H1 (cell line): ENCODE measurements around the gene SOWAHC. TPM values are rescaled to one million over a fixed set of nuclear protein-coding genes. Genes with fewer than 3 reads are reported as not detected.

Experiments used
- GABPA ChIP-seq: IDR thresholded peaks from 2 replicates; pipeline ENCODE4 v1.6.1; 2011; ENCODE audit warnings: mild to moderate bottlenecking, low read length, moderate library complexity, borderline replicate concordance; ENCODE audit not compliant: insufficient read depth
- polyA plus RNA-seq, 7 experiments: library from polyadenylated mRNA; depleted of rRNA in 3 of 7; stranded (reverse) in 5 of 7; unstranded in 2 of 7; fragments of >200 nt in 5 of 7; fragments of 200-250 nt in 2 of 7; gene quantifications; 1 replicate in 5 of 7; 2 replicates in 1 of 7; 4 replicates in 1 of 7; pipeline versions ENCODE4 v1.2.1 to v1.2.3, GENCODE V29; 2011 to 2013; ENCODE audit warnings: missing spikeins in 2 of 7, mixed read lengths in 2 of 7
- total RNA-seq: library from RNA; stranded (reverse); fragmentation: NEBNext Ultra II Directional; extraction: Animal tissue kit (Norgen Biotek cat#: 25700); gene quantifications from 2 replicates; pipeline ENCODE4 v1.2.1, GENCODE V29; 2021
- TF ChIP-seq, protein P1 (sequence below): fragments of 300-600 bp; sonication (generic); IDR thresholded peaks from 2 replicates; pipeline ENCODE4 v1.7.1; 2012; ENCODE audit warnings: low read length, moderate library complexity, mild to moderate bottlenecking, inconsistent platforms; ENCODE audit not compliant: insufficient replicate concordance
- TF ChIP-seq, protein P2 (sequence below): IDR thresholded peaks from 2 replicates; pipeline ENCODE4 v1.6.1; 2012; ENCODE audit warnings: inconsistent platforms
- TF ChIP-seq, protein P3 (sequence below): IDR thresholded peaks from 2 replicates; pipeline ENCODE4 v1.6.1; 2012; ENCODE audit warnings: inconsistent platforms

SOWAHC gene
- total and polyA plus RNA-seq, 2 of the 8 experiments (the other 6 are each of a cell fraction or from before 2014, with no cell fraction given): 3.1 to 17.8 TPM

DNA sequence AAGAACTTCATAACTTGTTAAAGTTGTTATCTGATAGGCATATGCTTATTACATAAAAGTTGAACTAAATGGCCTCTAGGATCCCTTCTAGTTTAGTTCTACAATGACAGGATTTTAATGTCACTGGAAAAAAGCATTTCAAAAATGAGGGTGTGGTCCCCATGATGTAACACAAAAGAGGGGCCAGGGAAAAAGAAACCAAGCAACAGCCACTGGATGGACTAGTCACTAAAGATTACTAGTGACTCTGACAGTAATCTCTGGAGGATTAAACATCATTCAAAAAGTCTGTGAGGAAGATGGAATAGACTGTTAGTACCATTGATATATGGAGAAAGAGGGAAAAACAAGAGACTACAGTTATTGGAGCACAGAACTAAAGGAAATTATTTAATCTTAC, 23.0 kb upstream of the SOWAHC start (continued):
- TF ChIP-seq, protein P1, sequence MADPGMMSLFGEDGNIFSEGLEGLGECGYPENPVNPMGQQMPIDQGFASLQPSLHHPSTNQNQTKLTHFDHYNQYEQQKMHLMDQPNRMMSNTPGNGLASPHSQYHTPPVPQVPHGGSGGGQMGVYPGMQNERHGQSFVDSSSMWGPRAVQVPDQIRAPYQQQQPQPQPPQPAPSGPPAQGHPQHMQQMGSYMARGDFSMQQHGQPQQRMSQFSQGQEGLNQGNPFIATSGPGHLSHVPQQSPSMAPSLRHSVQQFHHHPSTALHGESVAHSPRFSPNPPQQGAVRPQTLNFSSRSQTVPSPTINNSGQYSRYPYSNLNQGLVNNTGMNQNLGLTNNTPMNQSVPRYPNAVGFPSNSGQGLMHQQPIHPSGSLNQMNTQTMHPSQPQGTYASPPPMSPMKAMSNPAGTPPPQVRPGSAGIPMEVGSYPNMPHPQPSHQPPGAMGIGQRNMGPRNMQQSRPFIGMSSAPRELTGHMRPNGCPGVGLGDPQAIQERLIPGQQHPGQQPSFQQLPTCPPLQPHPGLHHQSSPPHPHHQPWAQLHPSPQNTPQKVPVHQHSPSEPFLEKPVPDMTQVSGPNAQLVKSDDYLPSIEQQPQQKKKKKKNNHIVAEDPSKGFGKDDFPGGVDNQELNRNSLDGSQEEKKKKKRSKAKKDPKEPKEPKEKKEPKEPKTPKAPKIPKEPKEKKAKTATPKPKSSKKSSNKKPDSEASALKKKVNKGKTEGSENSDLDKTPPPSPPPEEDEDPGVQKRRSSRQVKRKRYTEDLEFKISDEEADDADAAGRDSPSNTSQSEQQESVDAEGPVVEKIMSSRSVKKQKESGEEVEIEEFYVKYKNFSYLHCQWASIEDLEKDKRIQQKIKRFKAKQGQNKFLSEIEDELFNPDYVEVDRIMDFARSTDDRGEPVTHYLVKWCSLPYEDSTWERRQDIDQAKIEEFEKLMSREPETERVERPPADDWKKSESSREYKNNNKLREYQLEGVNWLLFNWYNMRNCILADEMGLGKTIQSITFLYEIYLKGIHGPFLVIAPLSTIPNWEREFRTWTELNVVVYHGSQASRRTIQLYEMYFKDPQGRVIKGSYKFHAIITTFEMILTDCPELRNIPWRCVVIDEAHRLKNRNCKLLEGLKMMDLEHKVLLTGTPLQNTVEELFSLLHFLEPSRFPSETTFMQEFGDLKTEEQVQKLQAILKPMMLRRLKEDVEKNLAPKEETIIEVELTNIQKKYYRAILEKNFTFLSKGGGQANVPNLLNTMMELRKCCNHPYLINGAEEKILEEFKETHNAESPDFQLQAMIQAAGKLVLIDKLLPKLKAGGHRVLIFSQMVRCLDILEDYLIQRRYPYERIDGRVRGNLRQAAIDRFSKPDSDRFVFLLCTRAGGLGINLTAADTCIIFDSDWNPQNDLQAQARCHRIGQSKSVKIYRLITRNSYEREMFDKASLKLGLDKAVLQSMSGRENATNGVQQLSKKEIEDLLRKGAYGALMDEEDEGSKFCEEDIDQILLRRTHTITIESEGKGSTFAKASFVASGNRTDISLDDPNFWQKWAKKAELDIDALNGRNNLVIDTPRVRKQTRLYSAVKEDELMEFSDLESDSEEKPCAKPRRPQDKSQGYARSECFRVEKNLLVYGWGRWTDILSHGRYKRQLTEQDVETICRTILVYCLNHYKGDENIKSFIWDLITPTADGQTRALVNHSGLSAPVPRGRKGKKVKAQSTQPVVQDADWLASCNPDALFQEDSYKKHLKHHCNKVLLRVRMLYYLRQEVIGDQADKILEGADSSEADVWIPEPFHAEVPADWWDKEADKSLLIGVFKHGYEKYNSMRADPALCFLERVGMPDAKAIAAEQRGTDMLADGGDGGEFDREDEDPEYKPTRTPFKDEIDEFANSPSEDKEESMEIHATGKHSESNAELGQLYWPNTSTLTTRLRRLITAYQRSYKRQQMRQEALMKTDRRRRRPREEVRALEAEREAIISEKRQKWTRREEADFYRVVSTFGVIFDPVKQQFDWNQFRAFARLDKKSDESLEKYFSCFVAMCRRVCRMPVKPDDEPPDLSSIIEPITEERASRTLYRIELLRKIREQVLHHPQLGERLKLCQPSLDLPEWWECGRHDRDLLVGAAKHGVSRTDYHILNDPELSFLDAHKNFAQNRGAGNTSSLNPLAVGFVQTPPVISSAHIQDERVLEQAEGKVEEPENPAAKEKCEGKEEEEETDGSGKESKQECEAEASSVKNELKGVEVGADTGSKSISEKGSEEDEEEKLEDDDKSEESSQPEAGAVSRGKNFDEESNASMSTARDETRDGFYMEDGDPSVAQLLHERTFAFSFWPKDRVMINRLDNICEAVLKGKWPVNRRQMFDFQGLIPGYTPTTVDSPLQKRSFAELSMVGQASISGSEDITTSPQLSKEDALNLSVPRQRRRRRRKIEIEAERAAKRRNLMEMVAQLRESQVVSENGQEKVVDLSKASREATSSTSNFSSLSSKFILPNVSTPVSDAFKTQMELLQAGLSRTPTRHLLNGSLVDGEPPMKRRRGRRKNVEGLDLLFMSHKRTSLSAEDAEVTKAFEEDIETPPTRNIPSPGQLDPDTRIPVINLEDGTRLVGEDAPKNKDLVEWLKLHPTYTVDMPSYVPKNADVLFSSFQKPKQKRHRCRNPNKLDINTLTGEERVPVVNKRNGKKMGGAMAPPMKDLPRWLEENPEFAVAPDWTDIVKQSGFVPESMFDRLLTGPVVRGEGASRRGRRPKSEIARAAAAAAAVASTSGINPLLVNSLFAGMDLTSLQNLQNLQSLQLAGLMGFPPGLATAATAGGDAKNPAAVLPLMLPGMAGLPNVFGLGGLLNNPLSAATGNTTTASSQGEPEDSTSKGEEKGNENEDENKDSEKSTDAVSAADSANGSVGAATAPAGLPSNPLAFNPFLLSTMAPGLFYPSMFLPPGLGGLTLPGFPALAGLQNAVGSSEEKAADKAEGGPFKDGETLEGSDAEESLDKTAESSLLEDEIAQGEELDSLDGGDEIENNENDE: no peak
- TF ChIP-seq, protein P2, sequence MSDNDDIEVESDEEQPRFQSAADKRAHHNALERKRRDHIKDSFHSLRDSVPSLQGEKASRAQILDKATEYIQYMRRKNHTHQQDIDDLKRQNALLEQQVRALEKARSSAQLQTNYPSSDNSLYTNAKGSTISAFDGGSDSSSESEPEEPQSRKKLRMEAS: no peak
- TF ChIP-seq GABPA: no peak
- TF ChIP-seq, protein P3, sequence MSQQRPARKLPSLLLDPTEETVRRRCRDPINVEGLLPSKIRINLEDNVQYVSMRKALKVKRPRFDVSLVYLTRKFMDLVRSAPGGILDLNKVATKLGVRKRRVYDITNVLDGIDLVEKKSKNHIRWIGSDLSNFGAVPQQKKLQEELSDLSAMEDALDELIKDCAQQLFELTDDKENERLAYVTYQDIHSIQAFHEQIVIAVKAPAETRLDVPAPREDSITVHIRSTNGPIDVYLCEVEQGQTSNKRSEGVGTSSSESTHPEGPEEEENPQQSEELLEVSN: no peak
